Sigmoid colon (tissue), 4 donors: ENCODE data around the gene UBE3C.

Experiments
- CTCF ChIP-seq, 4 experiments: fragments of 450-650 bp in 3 of 4; fragments of 200-600 bp in 1 of 4; IDR thresholded peaks; one replicate each; pipeline ENCODE4 v1.5.1; 2016 to 2019; ENCODE audit warnings: antibody characterized with exemption in 4 of 4, mild to moderate bottlenecking in 3 of 4, moderate library complexity in 2 of 4
- EP300 ChIP-seq, 4 donors: sonication (generic); formaldehyde crosslinking; IDR thresholded peaks; one replicate each; pipeline ENCODE4 v1.6.1; 2017; ENCODE audit warnings: antibody characterized with exemption in 4 of 4
- POLR2A ChIP-seq, 2 donors: fragments of 450-650 bp; IDR thresholded peaks; one replicate each; pipeline ENCODE4 v1.6.1; 2016; ENCODE audit warnings: antibody characterized with exemption in 2 of 2, mild to moderate bottlenecking in 2 of 2, moderate library complexity in 2 of 2
- POLR2AphosphoS5 ChIP-seq, 4 donors: sonication (generic); formaldehyde crosslinking; IDR thresholded peaks; one replicate each; pipeline ENCODE4 v1.6.1; 2017; ENCODE audit warnings: antibody characterized with exemption in 4 of 4

- no peak for TF ChIP-seq POLR2AphosphoS5 (IDR thresholded peaks at IDR 0.05)
- no peak for TF ChIP-seq CTCF (IDR thresholded peaks at IDR 0.05)
- no peak for TF ChIP-seq EP300 (IDR thresholded peaks at IDR 0.05)
- no peak for TF ChIP-seq POLR2A (IDR thresholded peaks at IDR 0.05)
These were observed 179.4 kb downstream of the UBE3C start for GRCh38 chr7:157318015-157318706.
